DND-41 (cell line): Measurements from ENCODE around the gene TTLL8.

Experiments
- ATAC-seq: fragments of 200-7000 bp; cut with Tn5 transposase; 3 replicates; pipeline ENCODE4 v1.9.1; 2021; ENCODE audit warnings: low read depth; ENCODE audit not compliant: insufficient read depth
- DNase-seq: peaks from one replicate; pipeline ENCODE4 v3.0.0-alpha.2; 2020
- H2AFZ ChIP-seq: 2 replicates; pipeline ENCODE4 v1.6.0; 2012; ENCODE audit warnings: low read depth, low read length
- H3K27ac ChIP-seq: 2 replicates; pipeline ENCODE4 v1.5.1; 2012; ENCODE audit warnings: low read length, inconsistent platforms
- H3K27me3 ChIP-seq: fragments of 200-600 bp; sonication (generic); 2 replicates; pipeline ENCODE4 v1.6.0; 2012; ENCODE audit warnings: low read length, mild to moderate bottlenecking, inconsistent platforms; ENCODE audit not compliant: insufficient read depth, poor library complexity
- H3K36me3 ChIP-seq: 2 replicates; pipeline ENCODE4 v1.5.1; 2012; ENCODE audit warnings: low read length, inconsistent platforms; ENCODE audit not compliant: insufficient read depth
- H3K4me1 ChIP-seq: 2 replicates; pipeline ENCODE4 v1.5.1; 2012; ENCODE audit warnings: mild to moderate bottlenecking, low read length; ENCODE audit not compliant: insufficient read depth
- H3K4me2 ChIP-seq: 2 replicates; pipeline ENCODE4 v1.6.0; 2012; ENCODE audit warnings: mild to moderate bottlenecking, moderate library complexity, low read length, inconsistent platforms; ENCODE audit not compliant: insufficient read depth
- H3K4me3 ChIP-seq, 2 experiments: fragments of 200-600 bp in 1 of 2; shearing (Covaris generic) in 1 of 2; 2 replicates each; pipeline ENCODE4 v1.5.1; 2012 to 2016; ENCODE audit warnings: inconsistent platforms in 2 of 2, low read length in 2 of 2, mild to moderate bottlenecking in 2 of 2, low read depth in 1 of 2, moderate library complexity in 1 of 2
- H3K79me2 ChIP-seq: 2 replicates; pipeline ENCODE4 v1.6.0; 2012; ENCODE audit warnings: low read length, inconsistent platforms; ENCODE audit not compliant: insufficient read depth
- H3K9ac ChIP-seq: 2 replicates; pipeline ENCODE4 v1.6.0; 2012; ENCODE audit warnings: low read depth, mild to moderate bottlenecking, inconsistent platforms, low read length, moderate library complexity
- H3K9me3 ChIP-seq: 2 replicates; pipeline ENCODE4 v1.5.1; 2012; ENCODE audit warnings: low read length, moderate library complexity, mild to moderate bottlenecking, inconsistent platforms; ENCODE audit not compliant: insufficient read depth, severe bottlenecking
- H4K20me1 ChIP-seq: 2 replicates; pipeline ENCODE4 v1.6.0; 2012; ENCODE audit warnings: low read length; ENCODE audit not compliant: insufficient read depth
- EZH2 ChIP-seq: IDR thresholded peaks from 3 replicates; pipeline ENCODE4 v1.6.1; 2012; ENCODE audit warnings: borderline replicate concordance, low read depth, mild to moderate bottlenecking, moderate library complexity, low read length, inconsistent platforms; ENCODE audit not compliant: severe bottlenecking
- TF ChIP-seq, protein P1 (sequence below): IDR thresholded peaks from 2 replicates; pipeline ENCODE4 v1.5.1; 2012; ENCODE audit warnings: borderline replicate concordance, low read length, moderate library complexity, mild to moderate bottlenecking; ENCODE audit not compliant: poor library complexity, severe bottlenecking; ENCODE audit errors: extremely low read depth

Gene TTLL8

DNA sequence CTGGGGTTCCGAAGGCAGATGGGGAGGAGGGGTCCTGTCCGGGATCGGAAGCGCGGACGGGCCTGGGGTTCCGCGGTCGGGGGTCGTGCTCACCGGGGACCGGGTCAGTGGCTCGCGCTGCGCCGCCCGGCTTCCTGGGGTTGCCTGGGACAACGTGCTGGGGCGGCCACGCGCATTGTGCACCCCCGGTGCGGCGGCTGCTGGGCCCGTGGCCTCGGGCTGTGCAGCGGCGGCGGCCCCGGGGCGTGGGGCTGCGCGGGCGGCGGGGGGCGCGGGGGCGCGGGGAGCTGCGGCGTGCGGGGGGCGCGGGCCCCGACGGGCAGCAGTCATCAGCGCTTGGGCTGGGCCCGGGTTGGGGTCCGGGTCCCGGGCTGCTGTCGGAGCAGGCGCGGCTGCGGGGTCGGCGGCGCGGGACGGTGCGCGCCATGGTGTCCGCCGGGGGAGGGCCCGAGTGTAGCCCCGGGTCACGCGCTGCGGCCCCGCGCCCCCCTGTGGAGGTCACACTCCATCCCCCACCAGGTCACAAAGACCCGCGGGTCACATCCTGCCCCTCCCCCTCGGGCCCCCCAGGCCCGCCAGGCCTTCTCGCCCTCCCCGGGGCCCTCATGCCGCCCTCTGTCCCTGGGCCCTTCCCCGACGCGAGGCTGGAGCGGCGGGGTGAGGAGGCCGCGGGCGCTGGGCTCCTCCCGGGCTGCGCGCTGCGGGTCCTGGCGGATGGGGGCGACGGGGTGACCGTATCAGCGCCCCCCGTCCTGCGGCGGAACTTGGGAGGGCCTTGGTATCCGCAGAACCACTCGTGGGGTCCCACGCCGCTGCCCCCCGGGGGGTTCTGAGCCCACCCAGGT lies at the start of gene TTLL8:
Gene TTLL8, minus strand, starts transcription at position 238 of the 845 bp plus-strand sequence.
- no peaks in the 10 kb centered on the region for H3K79me2 ChIP-seq
- no peak within 1 kb of the TSS for H3K4me2 ChIP-seq
- DNase-seq (no peak), ATAC-seq (no peak)
- H3K27me3 ChIP-seq = no peaks in the 10 kb centered on the region
- no peak within 1 kb of the TSS for H2AFZ ChIP-seq
- no peak within 1 kb of the TSS for H3K4me3 ChIP-seq
- no peaks in the 10 kb centered on the region for H3K4me1 ChIP-seq
- H3K9me3 ChIP-seq = no peaks in the 10 kb centered on the region
- TF ChIP-seq, protein P1, sequence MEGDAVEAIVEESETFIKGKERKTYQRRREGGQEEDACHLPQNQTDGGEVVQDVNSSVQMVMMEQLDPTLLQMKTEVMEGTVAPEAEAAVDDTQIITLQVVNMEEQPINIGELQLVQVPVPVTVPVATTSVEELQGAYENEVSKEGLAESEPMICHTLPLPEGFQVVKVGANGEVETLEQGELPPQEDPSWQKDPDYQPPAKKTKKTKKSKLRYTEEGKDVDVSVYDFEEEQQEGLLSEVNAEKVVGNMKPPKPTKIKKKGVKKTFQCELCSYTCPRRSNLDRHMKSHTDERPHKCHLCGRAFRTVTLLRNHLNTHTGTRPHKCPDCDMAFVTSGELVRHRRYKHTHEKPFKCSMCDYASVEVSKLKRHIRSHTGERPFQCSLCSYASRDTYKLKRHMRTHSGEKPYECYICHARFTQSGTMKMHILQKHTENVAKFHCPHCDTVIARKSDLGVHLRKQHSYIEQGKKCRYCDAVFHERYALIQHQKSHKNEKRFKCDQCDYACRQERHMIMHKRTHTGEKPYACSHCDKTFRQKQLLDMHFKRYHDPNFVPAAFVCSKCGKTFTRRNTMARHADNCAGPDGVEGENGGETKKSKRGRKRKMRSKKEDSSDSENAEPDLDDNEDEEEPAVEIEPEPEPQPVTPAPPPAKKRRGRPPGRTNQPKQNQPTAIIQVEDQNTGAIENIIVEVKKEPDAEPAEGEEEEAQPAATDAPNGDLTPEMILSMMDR = no peak
- no peak for TF ChIP-seq EZH2
- H3K27ac ChIP-seq = no peak within 1 kb of the TSS
- H3K9ac ChIP-seq = no peak within 1 kb of the TSS
- no peaks in the 10 kb centered on the region; the same call in 1 of the 2 replicates for H4K20me1 ChIP-seq
- H3K36me3 ChIP-seq = no peaks in the 10 kb centered on the region

DNA sequence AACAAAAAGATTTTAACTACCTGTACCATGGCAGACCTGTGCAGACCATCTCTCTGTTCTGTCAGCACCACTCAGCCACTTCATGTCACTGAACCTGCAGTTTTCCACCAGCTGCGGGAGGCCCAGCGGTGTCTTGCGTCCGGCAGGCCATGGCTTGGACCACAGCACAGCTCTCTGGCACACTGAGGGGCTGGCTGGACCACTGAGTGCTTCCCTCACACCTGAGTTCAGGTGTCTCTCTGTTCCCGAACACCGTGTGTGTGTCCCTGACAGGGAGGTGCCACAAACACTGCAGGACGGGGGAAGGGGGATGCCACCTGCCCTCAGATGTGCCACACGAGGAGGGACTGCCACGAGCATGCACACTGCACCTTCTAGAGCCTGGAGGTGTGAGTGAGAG lies 49.4 kb upstream of the TTLL8 start:
- H2AFZ ChIP-seq = no peak overlapping the region
- no peak overlapping the region for H3K4me2 ChIP-seq
- H3K27me3 ChIP-seq = peaks cover 9% of the 10 kb centered on the region
- no peaks in the 10 kb centered on the region for H3K4me1 ChIP-seq
- H3K27ac ChIP-seq = no peak overlapping the region
- ATAC-seq = no peak
- no peaks in the 10 kb centered on the region for H3K79me2 ChIP-seq
- no peak overlapping the region for H3K9ac ChIP-seq
- H3K9me3 ChIP-seq = no peaks in the 10 kb centered on the region
- DNase-seq = no peak
- no peaks in the 10 kb centered on the region for H3K36me3 ChIP-seq
- H4K20me1 ChIP-seq = no peaks in the 10 kb centered on the region; the same call in 1 of the 2 replicates
- TF ChIP-seq EZH2 = no peak
- TF ChIP-seq, protein P1 = no peak
- H3K4me3 ChIP-seq = no peak overlapping the region

DNA sequence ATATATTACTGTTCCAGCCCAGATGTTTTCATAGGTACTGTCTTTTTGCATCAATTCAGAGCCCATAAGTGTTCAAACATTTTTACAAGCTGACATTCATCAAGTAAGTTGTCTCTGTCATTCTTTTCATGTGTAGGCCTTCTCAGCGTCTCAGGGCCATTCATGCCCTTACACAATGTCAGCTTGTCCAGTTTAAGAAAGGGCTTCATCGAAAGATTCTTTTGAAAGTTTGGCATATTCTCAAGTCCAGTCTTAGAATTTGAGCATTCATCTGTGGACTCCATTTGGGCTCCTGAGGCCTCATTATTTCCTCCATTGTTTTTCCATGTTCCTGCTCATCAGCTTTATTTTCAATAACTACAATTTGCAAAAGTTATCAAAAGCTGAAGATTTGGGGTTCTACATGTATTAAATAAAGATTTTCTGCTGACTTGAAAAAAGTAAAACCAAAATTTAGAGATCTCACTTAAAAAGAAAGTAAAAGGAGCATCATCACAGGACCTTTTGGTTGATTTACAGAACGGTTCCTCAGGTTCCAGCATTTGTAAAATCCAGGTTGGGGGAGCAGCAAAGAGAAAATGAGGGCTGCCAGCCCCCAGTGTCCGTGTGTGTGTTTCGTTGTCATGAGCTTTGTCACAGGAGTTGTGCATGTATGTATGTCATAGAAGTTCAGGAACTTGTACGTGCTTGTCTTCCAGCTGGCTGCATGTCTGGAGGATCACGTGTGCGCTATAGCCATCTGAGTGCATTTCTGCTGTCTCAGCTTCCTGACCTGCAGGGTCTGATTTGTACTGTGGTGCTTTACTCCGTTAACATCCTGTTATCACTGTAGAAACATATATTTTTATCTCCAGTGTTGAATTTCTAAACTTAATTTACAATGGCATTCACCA lies 47.4 kb upstream of the TTLL8 start:
- H3K4me2 ChIP-seq = no peak overlapping the region
- peaks cover 3% of the 10 kb centered on the region for H3K27me3 ChIP-seq
- no peak overlapping the region for H2AFZ ChIP-seq
- no peak for TF ChIP-seq EZH2
- TF ChIP-seq, protein P1 = no peak
- H3K4me3 ChIP-seq = no peak overlapping the region
- H3K4me1 ChIP-seq = no peaks in the 10 kb centered on the region
- H3K27ac ChIP-seq = no peak overlapping the region
- no peak overlapping the region for H3K9ac ChIP-seq
- H3K79me2 ChIP-seq = no peaks in the 10 kb centered on the region
- no peaks in the 10 kb centered on the region; the same call in 1 of the 2 replicates for H4K20me1 ChIP-seq
- H3K9me3 ChIP-seq = no peaks in the 10 kb centered on the region
- no peaks in the 10 kb centered on the region for H3K36me3 ChIP-seq
- DNase-seq (no peak), ATAC-seq (no peak)
